Caco-2 (cell line): ENCODE results near the gene MX2. TPM values are rescaled to one million over a fixed set of nuclear protein-coding genes. Genes with fewer than 3 reads are reported as not detected.

Experiments
- BruUV-seq: library from RNA; stranded (reverse); fragments of 400-500 nt; replicated peaks from 2 replicates; lab custom pipeline; 2021; lab: Mats Ljungman, UMichigan
- CTCF ChIA-PET: fragments of 300-600 bp; sonication (Branson Sonifier 250); formaldehyde crosslinking; loops from one replicate; lab custom pipeline; 2022; ENCODE audit warnings: antibody characterized with exemption; lab: Charles Lee
- POLR2A ChIA-PET: fragments of 300-600 bp; sonication (Branson Sonifier 250); formaldehyde crosslinking; loops from one replicate; lab custom pipeline; 2022; ENCODE audit warnings: antibody characterized with exemption; lab: Charles Lee
- DNase-seq, 2 experiments: peaks; one replicate each; pipeline versions ENCODE4 v3.0.0 to v3.0.0-alpha.2; 2020 to 2022
- H3K27me3 ChIP-seq: replicated peaks from 2 replicates; pipeline ENCODE4 v1.6.0; 2011; ENCODE audit warnings: low read length; ENCODE audit not compliant: control insufficient read depth, insufficient read depth
- H3K36me3 ChIP-seq: 2 replicates; pipeline ENCODE4 v1.5.1; 2011; ENCODE audit warnings: low read length; ENCODE audit not compliant: control insufficient read depth, insufficient read depth
- H3K4me1 ChIP-seq: fragments of 250-450 bp; sonication (Bioruptor Pico); 2 replicates; pipeline ENCODE4 v1.5.1; 2020; ENCODE audit warnings: mild to moderate bottlenecking
- H3K4me3 ChIP-seq: 2 replicates; pipeline ENCODE4 v1.5.1; 2011; ENCODE audit warnings: low read depth, mild to moderate bottlenecking, control low read depth, low read length
- H3K9me3 ChIP-seq: fragments of 250-450 bp; sonication (Bioruptor Pico); 2 replicates; pipeline ENCODE4 v1.5.1; 2020; ENCODE audit warnings: mild to moderate bottlenecking, moderate library complexity
- H3K27ac Mint-ChIP-seq: one replicate; pipeline ENCODE4 v1.8.0; 2022; ENCODE audit warnings: mixed read lengths; ENCODE audit not compliant: unreplicated experiment
- H3K27me3 Mint-ChIP-seq: one replicate; pipeline ENCODE4 v1.8.0; 2022; ENCODE audit warnings: mixed read lengths; ENCODE audit not compliant: insufficient read depth, unreplicated experiment
- H3K36me3 Mint-ChIP-seq: one replicate; pipeline ENCODE4 v1.8.0; 2022; ENCODE audit warnings: mild to moderate bottlenecking, mixed read lengths; ENCODE audit not compliant: insufficient read depth, unreplicated experiment
- H3K4me1 Mint-ChIP-seq: one replicate; pipeline ENCODE4 v1.8.0; 2022; ENCODE audit warnings: low read depth, mixed read lengths; ENCODE audit not compliant: unreplicated experiment
- H3K4me3 Mint-ChIP-seq: one replicate; pipeline ENCODE4 v1.8.0; 2022; ENCODE audit warnings: mild to moderate bottlenecking, moderate library complexity, mixed read lengths; ENCODE audit not compliant: unreplicated experiment
- H3K9me3 Mint-ChIP-seq: one replicate; pipeline ENCODE4 v1.8.0; 2022; ENCODE audit warnings: mixed read lengths; ENCODE audit not compliant: unreplicated experiment
- intact Hi-C: fragments of 100-400 bp; cut with micrococcal nuclease; formaldehyde crosslinking; loops from one replicate; pipeline ENCODE4 v1.10.0; 2022; ENCODE audit not compliant: unreplicated experiment
- total RNA-seq: library from RNA; stranded (reverse); gene quantifications from 2 replicates; pipeline ENCODE4 v1.2.3, GENCODE V29; 2022
- TF ChIP-seq, protein P1 (sequence below), 2 experiments: fragments of 200-600 bp in 1 of 2; IDR thresholded peaks; 1 replicate in 1 of 2; 2 replicates in 1 of 2; pipeline versions ENCODE4 v1.5.1 to v1.8.0; 2011 to 2022; ENCODE audit warnings: antibody characterized with exemption in 1 of 2, control low read depth in 1 of 2, inconsistent platforms in 1 of 2, low read depth in 1 of 2, low read length in 1 of 2, mild to moderate bottlenecking in 1 of 2, moderate library complexity in 1 of 2; ENCODE audit not compliant: insufficient read depth in 1 of 2, severe bottlenecking in 1 of 2, unreplicated experiment in 1 of 2

The MX2 gene
- total RNA-seq, 1 experiment from 2014 or later, result 0.84 TPM

DNA sequence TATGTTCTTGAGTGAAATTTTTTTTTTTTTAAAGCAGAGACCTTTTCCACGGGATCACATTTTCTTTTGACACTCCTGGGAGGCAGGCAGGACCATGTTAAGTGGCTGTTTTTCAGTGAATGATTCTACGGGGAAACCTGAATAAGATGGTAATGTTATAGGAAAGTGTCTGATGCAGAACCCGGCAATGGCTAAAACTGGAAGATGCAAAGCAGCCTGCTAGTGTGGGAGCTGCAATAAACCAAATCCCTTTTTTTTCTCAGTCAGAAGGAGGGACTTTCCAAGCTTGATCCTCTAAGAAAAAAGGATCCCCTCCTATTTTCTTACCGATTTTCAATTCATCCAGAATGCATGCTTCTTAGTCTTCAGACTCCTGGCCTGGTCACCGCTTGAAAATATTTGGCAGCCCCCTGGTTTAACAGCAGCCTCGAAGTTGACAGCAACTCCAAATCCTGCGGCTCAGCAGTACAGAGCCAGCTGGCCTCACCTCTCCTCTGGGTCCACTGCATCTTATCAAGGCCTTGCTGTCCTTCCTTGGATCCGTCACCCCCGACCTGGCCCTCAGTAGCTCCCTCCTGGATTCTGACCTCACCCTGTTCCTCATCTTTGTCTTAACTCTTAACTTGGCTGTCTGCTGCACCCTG is 5.6 kb downstream of the MX2 start:
- Mint-ChIP-seq H3K27ac (peak overlapping the region; percentile 85), H3K36me3 (peaks cover 6% of the 10 kb centered on the region), H3K4me3 (peak overlapping the region; percentile 38), H3K27me3 (no peaks in the 10 kb centered on the region), H3K9me3 (peaks cover 9% of the 10 kb centered on the region), H3K4me1 (peaks cover 22% of the 10 kb centered on the region)
- TF ChIP-seq, protein P1, sequence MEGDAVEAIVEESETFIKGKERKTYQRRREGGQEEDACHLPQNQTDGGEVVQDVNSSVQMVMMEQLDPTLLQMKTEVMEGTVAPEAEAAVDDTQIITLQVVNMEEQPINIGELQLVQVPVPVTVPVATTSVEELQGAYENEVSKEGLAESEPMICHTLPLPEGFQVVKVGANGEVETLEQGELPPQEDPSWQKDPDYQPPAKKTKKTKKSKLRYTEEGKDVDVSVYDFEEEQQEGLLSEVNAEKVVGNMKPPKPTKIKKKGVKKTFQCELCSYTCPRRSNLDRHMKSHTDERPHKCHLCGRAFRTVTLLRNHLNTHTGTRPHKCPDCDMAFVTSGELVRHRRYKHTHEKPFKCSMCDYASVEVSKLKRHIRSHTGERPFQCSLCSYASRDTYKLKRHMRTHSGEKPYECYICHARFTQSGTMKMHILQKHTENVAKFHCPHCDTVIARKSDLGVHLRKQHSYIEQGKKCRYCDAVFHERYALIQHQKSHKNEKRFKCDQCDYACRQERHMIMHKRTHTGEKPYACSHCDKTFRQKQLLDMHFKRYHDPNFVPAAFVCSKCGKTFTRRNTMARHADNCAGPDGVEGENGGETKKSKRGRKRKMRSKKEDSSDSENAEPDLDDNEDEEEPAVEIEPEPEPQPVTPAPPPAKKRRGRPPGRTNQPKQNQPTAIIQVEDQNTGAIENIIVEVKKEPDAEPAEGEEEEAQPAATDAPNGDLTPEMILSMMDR (IDR thresholded peaks at IDR 0.05; ENCODE audit: insufficient read depth in 1 of 2, low read depth in 1 of 2, low read length in 1 of 2, severe bottlenecking in 1 of 2, unreplicated experiment in 1 of 2), result no peak
- DNase-seq, result no peak
- POLR2A ChIA-PET, result interaction anchor here (0.5 to 0.8 kb wide), 2 partner anchors 45 to 198 kb away, joined by 7 to 13 read pairs; no protein-coding TSS in a partner anchor
- H3K4me3 ChIP-seq, result no peak overlapping the region
- H3K36me3 ChIP-seq, result no peaks in the 10 kb centered on the region
- no peaks in the 10 kb centered on the region for H3K27me3 ChIP-seq
- intact Hi-C loops, result loop anchor here (2.0 to 5.0 kb wide), 3 partner anchors 79 to 95 kb away; no protein-coding TSS in a partner anchor
- H3K9me3 ChIP-seq, result no peaks in the 10 kb centered on the region
- BruUV-seq, result TSS peak; percentile 83
- peaks cover 33% of the 10 kb centered on the region for H3K4me1 ChIP-seq
- CTCF ChIA-PET, result interaction anchor here (0.5 to 1.7 kb wide), 4 partner anchors 76 to 197 kb away, joined by 3 to 10 read pairs (median 4); no protein-coding TSS in a partner anchor

DNA sequence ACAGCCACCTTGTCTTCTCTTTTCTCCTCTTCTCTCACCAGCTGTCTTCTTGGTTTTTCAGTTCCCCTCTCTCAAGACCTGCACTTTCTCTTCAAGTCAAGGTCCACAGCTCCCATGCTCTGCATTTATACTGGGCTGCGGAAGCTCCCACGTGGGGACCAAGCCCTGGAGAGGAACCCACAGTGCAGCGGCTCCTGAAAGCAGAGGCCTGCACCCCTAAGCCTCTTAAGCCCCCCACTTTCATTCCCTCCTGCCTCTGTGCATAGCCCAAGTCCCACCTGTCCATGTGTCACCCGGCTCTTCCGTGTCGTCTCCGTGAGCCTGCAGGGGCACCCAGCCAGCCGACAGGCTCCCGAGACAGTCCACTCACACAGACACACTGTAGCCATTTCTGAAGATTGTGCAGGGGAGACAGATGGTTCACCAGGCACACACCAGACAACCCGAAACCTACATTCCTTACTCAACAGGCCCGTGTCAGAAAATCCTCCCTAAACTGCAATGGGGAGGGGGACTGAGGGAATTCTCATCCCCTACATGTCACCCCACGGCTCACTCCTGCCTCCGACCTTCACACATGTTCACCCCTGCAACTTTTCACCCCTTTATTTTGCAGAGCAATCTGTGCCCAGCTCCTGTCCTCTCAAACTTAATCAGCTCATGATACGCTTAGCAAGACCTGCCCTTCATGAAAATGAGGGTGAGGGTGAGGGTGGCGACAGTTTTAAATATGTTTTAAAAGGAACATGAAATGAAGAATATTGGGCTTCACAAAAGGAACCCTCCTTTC is 6.3 kb downstream of the MX2 start:
- Mint-ChIP-seq H3K4me1 (peaks cover 21% of the 10 kb centered on the region), H3K27me3 (no peaks in the 10 kb centered on the region), H3K36me3 (peaks cover 6% of the 10 kb centered on the region), H3K9me3 (peaks cover 9% of the 10 kb centered on the region), H3K4me3 (no peak overlapping the region), H3K27ac (peak overlapping the region; percentile 85)
- no TSS peak for BruUV-seq
- no peak overlapping the region for H3K4me3 ChIP-seq
- DNase-seq, result no peak
- H3K36me3 ChIP-seq, result no peaks in the 10 kb centered on the region
- H3K4me1 ChIP-seq, result peaks cover 33% of the 10 kb centered on the region
- H3K9me3 ChIP-seq, result no peaks in the 10 kb centered on the region
- intact Hi-C loops, result loop anchor here (2.0 to 5.0 kb wide), 3 partner anchors 79 to 94 kb away; no protein-coding TSS in a partner anchor
- H3K27me3 ChIP-seq, result no peaks in the 10 kb centered on the region
- POLR2A ChIA-PET, result no interaction called here
- TF ChIP-seq, protein P1 (IDR thresholded peaks at IDR 0.05; ENCODE audit: insufficient read depth in 1 of 2, low read depth in 1 of 2, low read length in 1 of 2, severe bottlenecking in 1 of 2, unreplicated experiment in 1 of 2), result no peak
- CTCF ChIA-PET, result interaction anchor here (1.7 kb wide), 1 partner anchor 85 kb away, joined by 10 read pairs; no protein-coding TSS in a partner anchor

DNA sequence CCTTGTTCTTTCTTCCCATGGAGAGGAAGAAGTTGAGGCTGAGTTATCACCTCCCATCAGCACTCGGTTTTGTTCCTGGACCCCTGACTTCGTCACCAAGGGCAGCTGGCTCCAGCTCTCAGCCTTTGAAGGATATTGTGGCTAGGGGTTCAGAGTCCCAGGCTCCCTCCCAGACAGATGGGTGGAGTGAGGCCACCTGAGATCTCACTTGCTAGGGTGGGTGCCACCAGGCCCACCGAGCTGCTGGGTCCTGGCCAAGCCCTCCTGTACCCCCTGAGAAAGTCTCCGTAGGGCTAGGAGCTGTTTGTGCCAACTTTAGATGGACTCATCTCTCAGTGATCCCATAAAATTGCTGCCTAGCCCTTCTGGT is 6.9 kb downstream of the MX2 start:
- no TSS peak for BruUV-seq
- H3K27me3 Mint-ChIP-seq, result no peaks in the 10 kb centered on the region
- no peak for DNase-seq
- peaks cover 6% of the 10 kb centered on the region for H3K36me3 Mint-ChIP-seq
- intact Hi-C loops, result loop anchor here (5.0 kb wide), 1 partner anchor 94 kb away; no protein-coding TSS in a partner anchor
- no peak overlapping the region for H3K4me3 ChIP-seq
- H3K27me3 ChIP-seq, result no peaks in the 10 kb centered on the region
- CTCF ChIA-PET, result interaction anchor here (0.9 to 1.0 kb wide), 2 partner anchors 45 to 85 kb away, joined by 3 to 4 read pairs; no protein-coding TSS in a partner anchor
- TF ChIP-seq, protein P1 (IDR thresholded peaks at IDR 0.05; ENCODE audit: insufficient read depth in 1 of 2, low read depth in 1 of 2, low read length in 1 of 2, severe bottlenecking in 1 of 2, unreplicated experiment in 1 of 2), result no peak
- no peak overlapping the region for H3K4me3 Mint-ChIP-seq
- peak overlapping the region; percentile 85 for H3K27ac Mint-ChIP-seq
- no peaks in the 10 kb centered on the region for H3K36me3 ChIP-seq
- POLR2A ChIA-PET, result no interaction called here
- peaks cover 9% of the 10 kb centered on the region for H3K9me3 Mint-ChIP-seq
- peaks cover 33% of the 10 kb centered on the region for H3K4me1 ChIP-seq
- no peaks in the 10 kb centered on the region for H3K9me3 ChIP-seq
- peaks cover 21% of the 10 kb centered on the region for H3K4me1 Mint-ChIP-seq
